Endothelial cell (in vitro differentiated cells): ENCODE measurements around the gene MYOF. TPM values are rescaled to one million over a fixed set of nuclear protein-coding genes. Genes with fewer than 3 reads are reported as not detected.

Experiments
- DNase-seq: peaks from one replicate; pipeline ENCODE4 v3.0.0; 2021; ENCODE audit warnings: low spot score
- H3K27ac Mint-ChIP-seq: one replicate; pipeline ENCODE4 v1.8.0; 2021; ENCODE audit warnings: mixed read lengths, inconsistent platforms; ENCODE audit not compliant: unreplicated experiment
- H3K27me3 Mint-ChIP-seq: one replicate; pipeline ENCODE4 v1.8.0; 2021; ENCODE audit warnings: mild to moderate bottlenecking, moderate library complexity, mixed read lengths, inconsistent platforms; ENCODE audit not compliant: unreplicated experiment
- H3K36me3 Mint-ChIP-seq: one replicate; pipeline ENCODE4 v1.8.0; 2021; ENCODE audit warnings: mild to moderate bottlenecking, low read depth, mixed read lengths, inconsistent platforms; ENCODE audit not compliant: unreplicated experiment
- H3K4me1 Mint-ChIP-seq: one replicate; pipeline ENCODE4 v1.8.0; 2021; ENCODE audit warnings: mild to moderate bottlenecking, mixed read lengths, inconsistent platforms; ENCODE audit not compliant: unreplicated experiment
- H3K4me3 Mint-ChIP-seq: one replicate; pipeline ENCODE4 v1.8.0; 2021; ENCODE audit warnings: mild to moderate bottlenecking, mixed read lengths, inconsistent platforms; ENCODE audit not compliant: unreplicated experiment
- H3K9me3 Mint-ChIP-seq: one replicate; pipeline ENCODE4 v1.8.0; 2021; ENCODE audit warnings: mixed read lengths, inconsistent platforms; ENCODE audit not compliant: unreplicated experiment
- total RNA-seq: library from RNA; stranded (reverse); fragmentation: NEBNext Ultra II Directional; extraction: Animal tissue kit (Norgen Biotek cat#: 25700); gene quantifications from one replicate; pipeline ENCODE4 v1.2.1, GENCODE V29; 2021; ENCODE audit not compliant: unreplicated experiment
- TF ChIP-seq, protein P1 (sequence below): fragments of 200-600 bp; sonication (generic); IDR thresholded peaks from one replicate; pipeline ENCODE4 v1.5.0; 2021; ENCODE audit warnings: antibody characterized with exemption; ENCODE audit not compliant: unreplicated experiment

Gene MYOF
- total RNA-seq, 1 donor from 2014 or later, result 12.4 TPM

DNA sequence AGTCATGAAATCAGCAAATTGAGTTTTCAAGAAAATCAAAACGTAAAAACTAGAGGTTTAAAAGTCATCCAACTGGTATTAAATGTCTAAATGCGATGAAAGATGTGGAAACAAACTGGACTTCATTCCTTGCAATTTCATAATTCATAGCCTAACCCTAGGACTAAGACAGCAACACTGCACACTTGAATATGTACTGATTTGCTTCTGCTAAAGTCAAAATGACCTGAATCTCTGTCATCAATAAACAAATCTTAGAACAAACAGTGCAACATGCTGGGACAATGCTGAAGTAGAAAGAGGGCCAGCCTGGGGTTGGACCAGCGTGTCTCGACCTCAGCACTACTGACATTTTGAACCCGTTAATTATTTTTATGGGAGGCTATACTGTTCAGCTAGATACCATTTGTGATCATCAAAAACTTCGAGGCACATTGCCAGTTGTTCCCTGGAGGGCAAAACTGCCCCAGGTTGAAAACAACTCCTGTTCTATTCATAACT lies 47.1 kb downstream of the MYOF start:
- H3K27ac Mint-ChIP-seq, result no peak overlapping the region
- no peaks in the 10 kb centered on the region for H3K9me3 Mint-ChIP-seq
- no peak for DNase-seq
- peaks cover 36% of the 10 kb centered on the region for H3K4me1 Mint-ChIP-seq
- peaks cover 7% of the 10 kb centered on the region for H3K27me3 Mint-ChIP-seq
- TF ChIP-seq, protein P1, sequence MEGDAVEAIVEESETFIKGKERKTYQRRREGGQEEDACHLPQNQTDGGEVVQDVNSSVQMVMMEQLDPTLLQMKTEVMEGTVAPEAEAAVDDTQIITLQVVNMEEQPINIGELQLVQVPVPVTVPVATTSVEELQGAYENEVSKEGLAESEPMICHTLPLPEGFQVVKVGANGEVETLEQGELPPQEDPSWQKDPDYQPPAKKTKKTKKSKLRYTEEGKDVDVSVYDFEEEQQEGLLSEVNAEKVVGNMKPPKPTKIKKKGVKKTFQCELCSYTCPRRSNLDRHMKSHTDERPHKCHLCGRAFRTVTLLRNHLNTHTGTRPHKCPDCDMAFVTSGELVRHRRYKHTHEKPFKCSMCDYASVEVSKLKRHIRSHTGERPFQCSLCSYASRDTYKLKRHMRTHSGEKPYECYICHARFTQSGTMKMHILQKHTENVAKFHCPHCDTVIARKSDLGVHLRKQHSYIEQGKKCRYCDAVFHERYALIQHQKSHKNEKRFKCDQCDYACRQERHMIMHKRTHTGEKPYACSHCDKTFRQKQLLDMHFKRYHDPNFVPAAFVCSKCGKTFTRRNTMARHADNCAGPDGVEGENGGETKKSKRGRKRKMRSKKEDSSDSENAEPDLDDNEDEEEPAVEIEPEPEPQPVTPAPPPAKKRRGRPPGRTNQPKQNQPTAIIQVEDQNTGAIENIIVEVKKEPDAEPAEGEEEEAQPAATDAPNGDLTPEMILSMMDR, result no peak
- H3K4me3 Mint-ChIP-seq, result no peak overlapping the region
- no peaks in the 10 kb centered on the region for H3K36me3 Mint-ChIP-seq

DNA sequence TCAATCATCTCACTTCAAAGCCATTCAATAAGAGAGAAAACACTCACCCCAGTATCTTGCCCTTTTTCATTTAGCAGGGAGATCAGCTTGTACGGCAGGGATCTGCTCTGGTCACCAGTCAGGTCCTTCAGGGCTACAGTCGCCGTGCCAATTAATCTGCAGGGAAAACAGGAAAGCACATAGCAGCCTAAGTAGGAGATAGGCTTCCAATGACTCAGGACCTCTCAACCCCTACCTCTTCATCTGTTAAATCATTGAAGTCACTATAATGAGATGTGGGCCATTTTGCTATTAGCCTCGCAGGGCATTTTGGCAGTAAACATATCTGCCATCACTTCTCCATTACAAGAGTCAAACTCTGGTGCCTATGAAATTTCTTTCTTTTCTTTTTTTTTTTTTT lies 50.8 kb downstream of the MYOF start:
- H3K27ac Mint-ChIP-seq, result no peak overlapping the region
- H3K9me3 Mint-ChIP-seq, result no peaks in the 10 kb centered on the region
- TF ChIP-seq, protein P1, result no peak
- peaks cover 6% of the 10 kb centered on the region for H3K4me1 Mint-ChIP-seq
- peaks cover 6% of the 10 kb centered on the region for H3K36me3 Mint-ChIP-seq
- H3K4me3 Mint-ChIP-seq, result no peak overlapping the region
- no peak for DNase-seq
- H3K27me3 Mint-ChIP-seq, result no peaks in the 10 kb centered on the region

DNA sequence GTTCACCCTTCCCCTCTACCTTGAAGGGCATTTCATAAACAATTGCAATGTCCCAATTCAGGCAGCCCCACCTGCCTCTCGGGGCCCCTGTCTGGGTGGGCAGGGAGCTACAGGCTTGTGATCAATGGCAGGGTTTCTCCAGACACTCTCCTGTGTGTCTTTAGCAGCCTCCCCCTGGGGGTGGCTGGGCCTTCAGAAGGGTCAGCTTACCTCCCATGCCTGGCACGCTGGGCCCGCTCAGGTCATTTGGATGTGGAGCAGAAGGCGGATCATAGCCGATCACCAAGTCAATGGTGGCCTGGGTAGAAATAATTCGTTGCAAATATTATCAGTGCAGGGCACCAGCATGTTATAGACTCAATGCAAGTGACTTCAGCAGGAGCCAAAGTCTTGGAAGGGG lies 56.3 kb downstream of the MYOF start:
- no peak for DNase-seq
- no peak overlapping the region for H3K4me3 Mint-ChIP-seq
- H3K27ac Mint-ChIP-seq, result no peak overlapping the region
- peaks cover 6% of the 10 kb centered on the region for H3K27me3 Mint-ChIP-seq
- peaks cover 12% of the 10 kb centered on the region for H3K36me3 Mint-ChIP-seq
- TF ChIP-seq, protein P1, result no peak
- H3K4me1 Mint-ChIP-seq, result peaks cover 20% of the 10 kb centered on the region
- no peaks in the 10 kb centered on the region for H3K9me3 Mint-ChIP-seq

DNA sequence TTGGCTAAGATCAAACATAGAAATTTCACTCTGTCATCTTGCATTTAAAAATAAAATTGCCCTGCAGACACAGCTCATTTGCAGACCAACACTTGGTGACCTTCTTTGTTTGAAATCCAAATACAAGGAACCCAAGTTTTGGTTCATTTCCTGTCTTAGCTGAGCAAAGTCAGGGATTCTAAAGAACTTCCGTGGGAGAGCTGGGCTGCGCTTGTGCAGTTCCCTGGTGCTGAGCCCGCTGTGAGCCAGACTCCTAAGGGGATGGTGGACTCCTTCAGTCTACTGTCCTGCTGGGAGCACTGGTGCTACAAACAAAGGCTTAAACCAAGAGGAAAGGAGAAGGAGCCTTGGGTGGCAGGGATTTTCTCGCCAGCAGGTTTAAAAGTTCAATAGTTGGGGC lies 60.0 kb downstream of the MYOF start:
- Mint-ChIP-seq H3K27me3 (peaks cover 6% of the 10 kb centered on the region), H3K4me3 (no peak overlapping the region), H3K9me3 (no peaks in the 10 kb centered on the region), H3K4me1 (peaks cover 28% of the 10 kb centered on the region), H3K27ac (peak overlapping the region; percentile 85), H3K36me3 (peaks cover 6% of the 10 kb centered on the region)
- TF ChIP-seq, protein P1, result no peak
- no peak for DNase-seq

DNA sequence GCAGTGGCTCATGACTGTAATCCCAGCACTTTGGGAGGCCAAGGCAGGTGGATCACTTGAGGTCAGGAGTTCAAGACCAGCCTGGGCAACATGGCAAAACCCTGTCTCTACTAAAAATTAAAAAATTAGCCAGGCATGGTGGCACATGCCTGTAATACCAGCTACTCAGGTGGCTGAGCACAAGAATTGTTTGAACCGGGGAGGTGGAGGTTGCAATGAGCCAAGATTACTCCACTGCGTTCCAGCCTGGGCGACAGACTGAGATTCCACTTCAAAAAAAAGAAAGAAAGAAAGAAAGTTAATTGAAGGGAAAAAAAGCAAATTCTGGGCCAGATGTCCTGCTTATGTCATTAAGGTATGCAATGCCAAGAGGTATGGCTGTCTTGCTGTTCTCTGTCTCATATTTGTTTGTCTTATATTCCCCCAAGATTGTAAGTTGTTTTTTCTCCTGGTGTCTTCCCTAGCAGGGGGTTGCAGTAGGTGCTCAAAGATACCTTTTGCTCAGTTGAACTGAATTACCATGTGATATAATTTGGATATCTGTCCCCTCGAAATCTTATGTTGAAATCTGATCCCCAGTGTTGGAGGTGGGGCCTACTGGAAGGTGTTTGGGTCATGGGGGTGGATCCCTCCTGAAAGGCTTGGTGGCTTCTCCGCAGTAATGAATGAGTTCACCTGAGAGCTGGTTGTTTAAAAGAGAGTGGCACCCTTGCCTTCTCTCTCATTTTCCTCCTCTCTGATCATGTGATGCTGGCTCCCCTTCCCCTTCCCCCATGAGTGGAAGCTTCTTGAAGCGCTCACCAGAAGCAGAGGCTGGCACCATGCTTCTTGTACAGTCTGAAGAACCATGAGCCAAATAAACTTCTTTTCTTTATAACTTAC lies 60.9 kb downstream of the MYOF start:
- Mint-ChIP-seq H3K4me1 (peaks cover 28% of the 10 kb centered on the region), H3K9me3 (no peaks in the 10 kb centered on the region), H3K27ac (no peak overlapping the region), H3K27me3 (peaks cover 6% of the 10 kb centered on the region), H3K36me3 (peaks cover 6% of the 10 kb centered on the region), H3K4me3 (no peak overlapping the region)
- TF ChIP-seq, protein P1, result no peak
- DNase-seq, result no peak
